Left lung (tissue), 10 donors: ENCODE data around the gene FAM25A. TPM values are rescaled to one million over a fixed set of nuclear protein-coding genes. Genes with fewer than 3 reads are reported as not detected.
"Not testable (repeated sequence)": the region's sequence is repeated elsewhere in the genome, so short reads cannot be mapped to it uniquely, and the experiment has no call there.

Experiments used
- ATAC-seq: fragments of 200-7000 bp; cut with Tn5 transposase; one replicate; pipeline ENCODE4 v1.9.1; 2020; ENCODE audit warnings: moderate library complexity
- DNase-seq, 4 donors: peaks; one replicate each; pipeline ENCODE4 v3.0.0-alpha.2; 2013 to 2020
- H3K27ac ChIP-seq, 2 donors: fragments of 200-600 bp; sonication (generic) in 1 of 2; one replicate each; pipeline versions ENCODE4 v1.5.0 to v1.8.0; 2020 to 2021
- H3K27me3 ChIP-seq, 2 donors: fragments of 200-600 bp; sonication (generic) in 1 of 2; one replicate each; pipeline versions ENCODE4 v1.5.0 to v1.8.0; 2020 to 2021
- H3K36me3 ChIP-seq, 2 donors: fragments of 200-600 bp; sonication (generic) in 1 of 2; one replicate each; pipeline versions ENCODE4 v1.5.0 to v1.8.0; 2020 to 2021
- H3K4me1 ChIP-seq, 2 donors: fragments of 200-600 bp; one replicate each; pipeline ENCODE4 v1.8.0; 2021
- H3K4me3 ChIP-seq, 2 donors: fragments of 200-600 bp; sonication (generic) in 1 of 2; one replicate each; pipeline versions ENCODE4 v1.5.0 to v1.8.0; 2020 to 2021; ENCODE audit warnings: mild to moderate bottlenecking in 1 of 2
- H3K9me3 ChIP-seq, 2 donors: fragments of 200-600 bp; sonication (generic) in 1 of 2; one replicate each; pipeline versions ENCODE4 v1.5.0 to v1.8.0; 2020 to 2021
- intact Hi-C, 2 donors: fragments of 100-400 bp; cut with DNase I; formaldehyde crosslinking; loops; one replicate each; pipeline versions ENCODE4 v1.11.2 to v1.14.2; 2022
- polyA plus RNA-seq, 6 donors: library from polyadenylated mRNA; unstranded; fragments of 120-200 nt; gene quantifications; one replicate each; pipeline ENCODE4 v1.2.1, GENCODE V29; 2013; ENCODE audit not compliant: insufficient read length in 6 of 6
- total RNA-seq, 2 donors: library from RNA; stranded (reverse); fragmentation: NEBNext Ultra II Directional; extraction: Animal tissue kit (Norgen Biotek cat#: 25700); gene quantifications; one replicate each; pipeline ENCODE4 v1.2.1, GENCODE V29; 2021
- TF ChIP-seq, protein P1 (sequence below), 2 donors: fragments of 200-600 bp; sonication (generic) in 1 of 2; IDR thresholded peaks; one replicate each; pipeline versions ENCODE4 v1.5.0 to v1.8.0; 2021; ENCODE audit warnings: antibody characterized with exemption in 2 of 2
- donor health status: DM: no; HTN: yes; CAD: no.
- donor health status: DM: no; HTN: no; CAD: no.

The FAM25A gene
- total and polyA plus RNA-seq, 8 donors, result not detected

DNA sequence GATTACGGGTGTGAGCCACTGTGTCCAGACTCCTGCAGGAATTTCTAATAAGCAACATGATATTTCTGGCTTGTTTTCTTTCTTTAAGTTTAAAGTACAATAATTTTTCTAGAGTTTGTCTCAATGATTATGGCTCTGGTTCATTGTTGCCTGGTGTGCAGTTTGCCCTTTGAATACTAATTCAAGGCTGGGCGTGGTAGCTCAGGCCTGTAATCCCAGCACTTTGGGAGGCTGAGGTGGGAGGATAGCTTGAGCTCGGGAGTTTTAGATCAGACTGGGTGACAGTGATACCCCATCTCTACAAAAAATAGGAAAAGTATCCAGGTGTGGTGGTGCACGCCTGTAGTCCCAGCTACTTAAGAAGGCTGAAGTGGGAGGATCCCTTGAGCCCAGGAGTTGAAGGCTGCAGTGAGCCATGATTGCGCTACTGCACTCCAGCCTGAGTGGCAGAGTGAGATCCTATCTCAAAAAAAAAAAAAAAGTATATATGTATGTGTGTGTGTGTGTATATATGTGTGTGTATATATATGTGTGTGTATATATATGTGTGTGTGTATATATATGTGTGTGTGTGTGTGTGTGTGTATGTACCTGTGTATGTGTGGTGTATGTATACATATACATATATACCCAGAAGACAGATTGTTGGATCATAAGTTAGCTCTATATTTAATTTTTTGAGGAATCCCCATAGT, 43.6 kb upstream of the FAM25A start:
- Histone ChIP-seq H3K9me3 (no peaks in the 10 kb centered on the region), H3K27me3 (peaks cover 0 to 8% of the 10 kb centered on the region in 2 donors), H3K36me3 (no peaks in the 10 kb centered on the region), H3K4me3 (no peak overlapping the region), H3K27ac (no peak overlapping the region), H3K4me1 (peaks cover 8% of the 10 kb centered on the region in 2 donors)
- ATAC-seq, result no peak
- TF ChIP-seq, protein P1, sequence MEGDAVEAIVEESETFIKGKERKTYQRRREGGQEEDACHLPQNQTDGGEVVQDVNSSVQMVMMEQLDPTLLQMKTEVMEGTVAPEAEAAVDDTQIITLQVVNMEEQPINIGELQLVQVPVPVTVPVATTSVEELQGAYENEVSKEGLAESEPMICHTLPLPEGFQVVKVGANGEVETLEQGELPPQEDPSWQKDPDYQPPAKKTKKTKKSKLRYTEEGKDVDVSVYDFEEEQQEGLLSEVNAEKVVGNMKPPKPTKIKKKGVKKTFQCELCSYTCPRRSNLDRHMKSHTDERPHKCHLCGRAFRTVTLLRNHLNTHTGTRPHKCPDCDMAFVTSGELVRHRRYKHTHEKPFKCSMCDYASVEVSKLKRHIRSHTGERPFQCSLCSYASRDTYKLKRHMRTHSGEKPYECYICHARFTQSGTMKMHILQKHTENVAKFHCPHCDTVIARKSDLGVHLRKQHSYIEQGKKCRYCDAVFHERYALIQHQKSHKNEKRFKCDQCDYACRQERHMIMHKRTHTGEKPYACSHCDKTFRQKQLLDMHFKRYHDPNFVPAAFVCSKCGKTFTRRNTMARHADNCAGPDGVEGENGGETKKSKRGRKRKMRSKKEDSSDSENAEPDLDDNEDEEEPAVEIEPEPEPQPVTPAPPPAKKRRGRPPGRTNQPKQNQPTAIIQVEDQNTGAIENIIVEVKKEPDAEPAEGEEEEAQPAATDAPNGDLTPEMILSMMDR (IDR thresholded peaks at IDR 0.05), result no peak
- intact Hi-C loops, result no loop called here
- DNase-seq, result no peak

DNA sequence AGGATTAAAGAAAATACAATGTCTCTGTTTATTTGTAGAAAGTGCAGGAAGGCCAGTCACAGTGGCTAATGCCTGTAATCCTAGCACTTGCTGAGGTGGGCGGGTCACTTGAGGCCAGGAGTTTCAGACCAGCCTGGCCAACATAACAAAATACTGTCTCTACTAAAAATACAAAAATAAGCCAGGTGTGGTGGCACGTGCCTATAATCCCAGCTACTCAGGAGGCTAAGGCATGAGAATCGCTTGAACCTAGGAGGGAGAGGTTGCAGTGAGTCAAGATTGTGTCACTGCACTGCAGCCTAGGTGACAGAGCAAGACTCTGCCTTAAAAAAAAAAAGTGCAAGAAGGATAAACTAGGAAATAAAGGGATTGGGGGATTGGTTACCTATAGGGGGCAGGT, 41.6 kb upstream of the FAM25A start:
- H3K4me1 ChIP-seq, intact Hi-C loops, H3K36me3 ChIP-seq, H3K27ac ChIP-seq, H3K4me3 ChIP-seq, H3K27me3 ChIP-seq, H3K9me3 ChIP-seq, ATAC-seq, DNase-seq: not testable (repeated sequence)

DNA sequence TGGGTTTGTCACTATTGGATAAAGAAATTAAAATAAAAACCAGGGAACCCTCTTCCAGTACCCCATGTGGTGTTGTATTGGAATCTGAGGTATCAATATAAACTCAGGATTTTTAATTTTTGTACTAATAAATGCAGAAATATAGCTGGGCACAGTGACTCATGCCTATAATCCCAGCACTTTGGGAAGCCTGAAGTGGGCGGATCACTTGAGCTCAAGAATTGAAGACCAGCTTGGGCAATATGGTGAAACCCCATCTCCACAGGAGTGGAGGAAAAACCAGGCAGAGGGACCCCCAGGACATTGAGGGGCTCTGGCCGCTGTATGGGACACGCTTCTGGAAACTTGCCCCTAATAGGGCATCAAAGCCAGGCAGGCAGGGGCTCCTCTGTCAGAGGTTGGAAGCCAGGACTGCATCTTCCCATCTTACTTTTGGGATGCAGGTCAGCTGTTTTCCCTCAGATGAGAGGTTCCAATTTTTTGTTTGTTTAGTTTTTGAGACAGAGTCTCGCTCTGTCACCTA, 40.7 kb upstream of the FAM25A start:
- H3K27ac ChIP-seq, result no peak overlapping the region
- intact Hi-C loops, result no loop called here

DNA sequence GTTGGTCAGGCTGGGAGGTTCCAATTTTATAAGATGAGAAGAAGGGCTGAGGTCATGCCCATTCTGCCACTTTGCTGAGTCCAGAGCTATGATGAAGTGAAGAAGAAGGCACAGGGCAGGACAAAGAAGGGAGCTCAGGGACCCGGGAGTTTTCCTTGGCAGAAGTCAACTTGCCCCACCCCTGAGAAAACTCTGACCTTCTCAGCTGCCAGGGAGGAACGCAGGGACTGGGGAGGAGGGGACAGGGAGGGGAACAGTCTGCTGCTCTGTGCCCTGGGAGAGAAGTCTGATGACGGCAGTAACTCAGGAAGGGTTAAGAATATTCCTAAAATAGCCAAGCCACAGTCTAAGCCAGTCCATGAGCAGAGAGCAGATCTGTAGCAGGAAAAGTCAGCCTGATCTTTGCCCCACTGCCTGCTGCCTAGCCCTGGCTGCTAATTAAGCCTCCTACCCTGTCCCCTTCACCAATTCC, 40.1 kb upstream of the FAM25A start:
- Histone ChIP-seq H3K9me3 (no peaks in the 10 kb centered on the region), H3K4me3 (no peak overlapping the region), H3K27ac (no peak overlapping the region), H3K4me1 (peaks cover 0 to 3% of the 10 kb centered on the region in 2 donors), H3K36me3 (no peaks in the 10 kb centered on the region), H3K27me3 (no peaks in the 10 kb centered on the region)
- intact Hi-C loops, result no loop called here
- ATAC-seq, result peak; percentile 60
- TF ChIP-seq, protein P1 (IDR thresholded peaks at IDR 0.05), result no peak
- no peak for DNase-seq

More for the DNA sequence above, 40.7 kb upstream of the FAM25A start:
- H3K27me3 ChIP-seq, result no peaks in the 10 kb centered on the region
- ATAC-seq (no peak), DNase-seq (no peak)
- H3K4me1 ChIP-seq, result peaks cover 0 to 3% of the 10 kb centered on the region in 2 donors
- no peaks in the 10 kb centered on the region for H3K36me3 ChIP-seq
- TF ChIP-seq, protein P1 (IDR thresholded peaks at IDR 0.05), result no peak
- no peaks in the 10 kb centered on the region for H3K9me3 ChIP-seq
- no peak overlapping the region for H3K4me3 ChIP-seq

DNA sequence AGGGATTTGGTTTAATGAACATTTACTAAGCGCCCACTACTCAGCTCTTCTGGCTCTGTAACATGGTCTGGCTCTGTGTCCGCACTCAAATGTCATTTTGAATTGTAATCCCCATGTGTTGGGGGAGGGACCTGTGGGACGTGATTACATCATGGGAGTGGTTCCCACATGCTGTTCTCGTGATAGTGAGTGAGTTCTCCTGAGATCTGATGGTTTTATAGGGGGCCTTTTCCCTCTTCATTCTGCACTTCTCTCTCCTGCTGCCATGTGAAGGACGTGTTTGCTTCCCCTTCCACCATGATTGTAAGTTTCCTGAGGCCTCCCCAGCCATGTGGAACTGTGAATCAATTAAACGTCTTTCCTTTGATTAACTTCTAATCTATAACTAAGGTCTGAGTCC, 39.1 kb upstream of the FAM25A start:
- H3K4me1 ChIP-seq, H3K4me3 ChIP-seq, H3K27me3 ChIP-seq, H3K9me3 ChIP-seq, H3K36me3 ChIP-seq, intact Hi-C loops, DNase-seq, H3K27ac ChIP-seq, ATAC-seq: not testable (repeated sequence)

DNA sequence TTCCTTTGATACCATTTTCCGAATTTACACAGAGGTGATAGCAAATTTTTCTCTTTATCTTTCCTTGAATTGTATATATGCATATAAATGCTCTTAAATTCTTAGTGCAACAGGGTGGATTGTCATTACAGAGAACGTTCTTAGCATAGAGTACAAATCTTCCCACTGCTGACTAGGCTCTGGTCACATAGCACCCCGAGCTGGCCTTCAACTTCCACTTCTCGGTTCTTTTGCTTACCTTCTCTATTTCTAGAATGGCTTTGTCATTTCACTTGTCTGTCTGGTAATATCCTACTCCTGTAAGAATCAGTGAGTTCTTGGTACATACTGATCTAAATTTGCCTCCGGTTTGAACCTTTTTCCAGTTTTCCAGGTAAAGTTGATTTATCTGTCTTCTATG, 38.4 kb upstream of the FAM25A start:
- H3K27me3 ChIP-seq, result no peaks in the 10 kb centered on the region
- DNase-seq (no peak), ATAC-seq (no peak)
- no peaks in the 10 kb centered on the region for H3K36me3 ChIP-seq
- no peak overlapping the region for H3K4me3 ChIP-seq
- H3K27ac ChIP-seq, result no peak overlapping the region
- intact Hi-C loops, result no loop called here
- H3K9me3 ChIP-seq, result no peaks in the 10 kb centered on the region
- TF ChIP-seq, protein P1 (IDR thresholded peaks at IDR 0.05), result no peak
- H3K4me1 ChIP-seq, result peaks cover 0 to 3% of the 10 kb centered on the region in 2 donors

DNA sequence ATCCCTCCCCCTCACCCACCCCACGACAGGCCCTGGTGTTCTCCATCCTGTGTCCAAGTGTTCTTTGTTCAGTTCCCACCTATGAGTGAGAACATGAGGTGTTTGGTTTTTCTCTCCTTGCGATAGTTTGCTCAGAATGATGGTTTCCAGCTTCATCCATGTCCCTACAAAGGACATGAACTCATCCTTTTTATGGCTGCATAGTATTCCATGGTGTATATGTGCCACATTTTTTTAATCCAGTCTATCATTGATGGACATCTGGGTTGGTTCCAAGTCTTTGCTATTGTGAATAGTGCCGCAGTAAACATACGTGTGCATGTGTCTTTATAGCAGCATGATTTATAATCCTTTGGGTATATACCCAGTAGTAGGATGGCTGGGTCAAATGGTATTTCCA, 35.6 kb upstream of the FAM25A start:
- H3K9me3 ChIP-seq, intact Hi-C loops, H3K4me1 ChIP-seq, DNase-seq, H3K27me3 ChIP-seq, H3K4me3 ChIP-seq, H3K36me3 ChIP-seq, ATAC-seq, H3K27ac ChIP-seq: not testable (repeated sequence)
